Measurements from ENCODE around the gene KCNQ1. TPM values are rescaled to one million over a fixed set of nuclear protein-coding genes. Genes with fewer than 3 reads are reported as not detected.

The KCNQ1 gene
- total and polyA plus RNA-seq, 8 donors = 7.1 to 37.7 (median 9.9) TPM

DNA sequence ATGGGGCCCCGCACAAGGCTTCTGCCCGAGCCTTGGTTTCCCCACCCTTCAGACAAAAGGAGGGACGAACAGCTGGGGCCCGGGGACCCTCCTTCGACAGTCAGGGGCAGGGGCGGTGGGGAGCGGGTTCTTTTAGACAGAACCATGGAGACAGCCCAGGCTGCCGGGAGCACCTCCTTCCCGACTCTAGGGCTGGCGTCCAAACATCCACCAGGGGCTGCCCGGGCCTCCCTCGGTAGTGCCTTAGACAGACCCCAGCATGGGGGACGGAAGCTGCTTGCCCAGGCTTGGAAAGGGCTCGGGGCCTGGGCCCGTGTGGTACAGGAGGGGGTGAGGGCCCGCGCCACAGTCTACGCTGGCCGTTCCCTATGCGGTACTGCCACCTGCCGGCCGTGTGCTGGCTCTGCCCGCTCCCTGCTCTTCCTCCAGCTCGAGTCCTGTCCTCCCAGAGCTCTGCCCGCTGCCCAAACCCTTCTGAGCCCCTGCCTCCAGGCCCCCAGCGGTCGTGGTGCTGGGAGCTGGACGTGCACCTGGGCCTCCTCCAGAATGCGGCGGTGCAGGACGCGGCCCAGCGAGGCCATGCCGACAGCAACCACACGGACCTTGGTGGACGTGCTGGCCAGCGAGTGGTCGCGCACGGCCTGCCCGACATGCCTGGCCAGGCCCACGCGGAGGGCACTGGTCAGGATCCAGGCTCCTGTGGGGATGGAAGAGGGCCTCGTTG, 24.1 kb upstream of the KCNQ1 start:
- peak; percentile 97 for ATAC-seq
- H3K36me3 ChIP-seq = no peaks in the 10 kb centered on the region
- intact Hi-C loops (cut with DNase I) = loop anchor here (2.0 to 10.0 kb wide), 3 partner anchors 116 to 226 kb away; no protein-coding TSS in a partner anchor
- no peak overlapping the region for H3K27ac ChIP-seq
- TF ChIP-seq, protein P1, sequence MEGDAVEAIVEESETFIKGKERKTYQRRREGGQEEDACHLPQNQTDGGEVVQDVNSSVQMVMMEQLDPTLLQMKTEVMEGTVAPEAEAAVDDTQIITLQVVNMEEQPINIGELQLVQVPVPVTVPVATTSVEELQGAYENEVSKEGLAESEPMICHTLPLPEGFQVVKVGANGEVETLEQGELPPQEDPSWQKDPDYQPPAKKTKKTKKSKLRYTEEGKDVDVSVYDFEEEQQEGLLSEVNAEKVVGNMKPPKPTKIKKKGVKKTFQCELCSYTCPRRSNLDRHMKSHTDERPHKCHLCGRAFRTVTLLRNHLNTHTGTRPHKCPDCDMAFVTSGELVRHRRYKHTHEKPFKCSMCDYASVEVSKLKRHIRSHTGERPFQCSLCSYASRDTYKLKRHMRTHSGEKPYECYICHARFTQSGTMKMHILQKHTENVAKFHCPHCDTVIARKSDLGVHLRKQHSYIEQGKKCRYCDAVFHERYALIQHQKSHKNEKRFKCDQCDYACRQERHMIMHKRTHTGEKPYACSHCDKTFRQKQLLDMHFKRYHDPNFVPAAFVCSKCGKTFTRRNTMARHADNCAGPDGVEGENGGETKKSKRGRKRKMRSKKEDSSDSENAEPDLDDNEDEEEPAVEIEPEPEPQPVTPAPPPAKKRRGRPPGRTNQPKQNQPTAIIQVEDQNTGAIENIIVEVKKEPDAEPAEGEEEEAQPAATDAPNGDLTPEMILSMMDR (IDR thresholded peaks at IDR 0.05) = peak; percentile 90 to 96
- peaks cover 0 to 14% of the 10 kb centered on the region in 2 donors for H3K4me1 ChIP-seq
- H3K4me3 ChIP-seq = no peak overlapping the region
- no peaks in the 10 kb centered on the region for H3K9me3 ChIP-seq
- DNase-seq = peak; percentile 73 to 93 (median 81)
- peaks cover 0 to 16% of the 10 kb centered on the region in 2 donors for H3K27me3 ChIP-seq

DNA sequence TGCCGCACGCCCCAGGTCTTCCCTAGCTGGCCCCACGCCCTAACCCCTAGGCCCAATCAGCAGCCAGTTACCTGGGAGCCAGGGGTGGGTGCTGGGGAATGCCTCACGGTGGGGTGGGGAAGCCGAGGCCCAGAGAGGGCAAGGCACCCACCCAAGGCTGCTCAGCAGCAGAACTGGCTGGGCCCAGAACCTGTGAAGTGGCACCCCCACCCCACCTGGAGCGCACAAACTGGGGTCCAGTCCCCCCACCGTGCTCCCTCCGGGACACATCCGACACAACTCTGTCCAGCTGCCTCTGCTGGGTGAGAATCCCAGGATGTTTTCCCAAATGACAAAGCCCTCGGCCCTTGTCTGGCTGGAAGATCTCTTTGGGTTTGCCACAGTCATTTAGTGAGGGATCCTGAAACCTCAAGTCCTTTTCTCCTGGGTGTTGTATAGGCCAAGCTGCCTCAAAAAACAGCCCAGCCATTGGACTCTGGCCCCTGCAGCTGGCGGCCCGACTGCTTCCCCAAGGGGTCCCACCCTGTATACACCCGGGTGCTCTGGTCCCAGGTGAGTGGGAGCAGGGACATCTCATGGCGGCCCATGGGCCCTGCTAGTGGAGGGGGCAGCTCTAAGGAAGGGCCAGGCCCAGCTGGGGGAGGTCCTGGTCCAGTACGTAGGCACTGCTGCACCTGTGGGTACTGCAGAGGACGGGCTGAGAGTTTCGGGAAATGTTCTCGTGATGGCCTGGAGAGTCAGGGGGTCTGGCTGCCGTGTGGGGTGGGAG, 23.4 kb upstream of the KCNQ1 start:
- Histone ChIP-seq H3K4me1 (peaks cover 0 to 14% of the 10 kb centered on the region in 2 donors), H3K4me3 (no peak overlapping the region), H3K9me3 (no peaks in the 10 kb centered on the region), H3K27me3 (peaks cover 0 to 16% of the 10 kb centered on the region in 2 donors), H3K36me3 (no peaks in the 10 kb centered on the region), H3K27ac (no peak overlapping the region)
- intact Hi-C loops (cut with DNase I) = loop anchor here (2.0 to 10.0 kb wide), 3 partner anchors 117 to 227 kb away; no protein-coding TSS in a partner anchor
- DNase-seq (peak in 1 of 4 donors; percentile 71), ATAC-seq (no peak)
- TF ChIP-seq, protein P1 (IDR thresholded peaks at IDR 0.05) = no peak

DNA sequence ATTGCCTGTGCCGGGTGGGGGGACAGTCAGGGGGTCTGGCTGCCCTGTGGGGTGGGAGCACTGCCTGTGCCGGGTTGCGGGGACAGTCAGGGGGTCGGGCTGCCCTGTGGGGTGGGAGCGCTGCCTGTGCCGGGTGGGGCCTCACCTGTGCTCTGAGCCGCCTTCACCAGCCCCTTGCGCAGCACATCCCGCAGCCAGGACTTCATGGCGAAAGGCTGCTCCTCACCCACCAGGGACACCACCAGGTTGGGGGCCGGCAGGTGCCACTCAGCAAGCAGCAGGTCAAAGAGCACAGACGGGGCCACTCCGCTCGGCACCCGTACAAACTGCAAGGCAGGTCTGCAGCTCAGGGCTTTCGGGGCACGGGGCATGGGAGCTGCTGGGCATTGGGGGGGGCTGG, 22.8 kb upstream of the KCNQ1 start:
- ATAC-seq (no peak), DNase-seq (peak in 1 of 4 donors; percentile 80)
- Histone ChIP-seq H3K36me3 (no peaks in the 10 kb centered on the region), H3K4me3 (no peak overlapping the region), H3K9me3 (no peaks in the 10 kb centered on the region), H3K27ac (no peak overlapping the region), H3K27me3 (peaks cover 0 to 16% of the 10 kb centered on the region in 2 donors), H3K4me1 (peaks cover 0 to 14% of the 10 kb centered on the region in 2 donors)
- TF ChIP-seq, protein P1 (IDR thresholded peaks at IDR 0.05) = no peak
- intact Hi-C loops (cut with DNase I) = loop anchor here (2.0 to 10.0 kb wide), 3 partner anchors 117 to 227 kb away; no protein-coding TSS in a partner anchor

DNA sequence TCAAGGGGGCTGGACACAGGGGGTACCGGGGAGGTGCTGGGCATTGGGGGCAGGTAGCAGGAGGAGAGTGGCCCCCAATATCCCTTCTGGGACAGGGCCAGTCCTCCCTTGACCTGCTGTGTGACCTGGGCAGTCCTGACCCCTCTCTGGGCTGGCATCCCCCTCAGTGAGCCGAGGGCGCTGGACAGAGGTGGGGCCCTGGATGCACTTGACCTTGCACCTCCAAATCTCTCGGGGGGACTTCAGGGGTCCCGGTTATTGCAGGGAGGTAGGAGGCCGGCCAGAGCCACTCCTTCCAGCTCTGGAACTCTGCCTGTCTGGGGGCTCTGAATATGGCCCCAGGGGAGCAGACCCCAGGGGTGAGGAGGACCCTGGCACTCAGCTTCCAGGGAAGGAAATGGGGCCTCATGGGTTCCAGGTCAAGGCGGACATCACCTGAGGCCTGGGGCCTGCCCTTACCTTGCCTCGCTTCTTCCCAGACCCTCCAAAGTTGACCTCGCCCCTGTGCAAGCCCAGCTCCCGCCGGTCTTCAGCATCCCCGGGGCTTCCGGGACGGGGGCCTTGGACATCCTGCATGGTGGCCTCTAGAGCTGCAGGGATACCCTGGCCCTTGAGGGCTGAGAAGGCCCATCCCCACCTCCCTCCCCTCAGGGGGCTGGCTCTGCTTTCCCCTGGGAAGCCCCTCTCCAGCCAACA, 22.2 kb upstream of the KCNQ1 start:
- Histone ChIP-seq H3K27me3 (peaks cover 0 to 16% of the 10 kb centered on the region in 2 donors), H3K36me3 (no peaks in the 10 kb centered on the region), H3K9me3 (no peaks in the 10 kb centered on the region), H3K4me1 (peaks cover 0 to 14% of the 10 kb centered on the region in 2 donors), H3K27ac (no peak overlapping the region), H3K4me3 (no peak overlapping the region)
- TF ChIP-seq, protein P1 (IDR thresholded peaks at IDR 0.05) = no peak
- intact Hi-C loops (cut with DNase I) = loop anchor here in 1 of 2 donors (10.0 kb wide), 1 partner anchor 228 kb away; no protein-coding TSS in a partner anchor
- peak in 1 of 4 donors; percentile 59 for DNase-seq
- ATAC-seq = no peak
